GM18499 (cell line): ENCODE data around the gene MAN2A1.
"Not testable (repeated sequence)": the region's sequence is repeated elsewhere in the genome, so short reads cannot be mapped to it uniquely, and the experiment has no call there.

Experiments used
- ATAC-seq: cut with Tn5 transposase; IDR thresholded peaks from one replicate; pipeline ENCODE4 v1.9.1; 2021; ENCODE audit warnings: moderate number of reproducible peaks; ENCODE audit not compliant: insufficient read depth, unreplicated experiment

The MAN2A1 gene

GRCh38 chr5:109805472-109805871 lies 115.7 kb downstream of the MAN2A1 start:
- no peak for ATAC-seq

GRCh38 chr5:109805883-109806282 lies 116.2 kb downstream of the MAN2A1 start:
- no peak for ATAC-seq

- no peak for ATAC-seq
Measured at GRCh38 chr5:109812698-109813097, 123.0 kb downstream of the MAN2A1 start.

- ATAC-seq, result no peak
Measured at GRCh38 chr5:109816732-109817131, 127.0 kb downstream of the MAN2A1 start.

GRCh38 chr5:109819878-109820277 lies 130.2 kb downstream of the MAN2A1 start:
- no peak for ATAC-seq

- ATAC-seq, result no peak
Measured at GRCh38 chr5:109823597-109823996, 133.9 kb downstream of the MAN2A1 start.

- ATAC-seq, result no peak
Measured at GRCh38 chr5:109825450-109825849, 135.7 kb downstream of the MAN2A1 start.

GRCh38 chr5:109826426-109826825 lies 136.7 kb downstream of the MAN2A1 start:
- no peak for ATAC-seq

- no peak for ATAC-seq
Measured at GRCh38 chr5:109829331-109829730, 139.6 kb downstream of the MAN2A1 start.

GRCh38 chr5:109830955-109831502 lies 141.3 kb downstream of the MAN2A1 start:
- no peak for ATAC-seq

- ATAC-seq, result not testable (repeated sequence)
Measured at GRCh38 chr5:109832207-109833188, 142.8 kb downstream of the MAN2A1 start.

- no peak for ATAC-seq
Measured at GRCh38 chr5:109833946-109834345, 144.2 kb downstream of the MAN2A1 start.

- ATAC-seq, result no peak
Measured at GRCh38 chr5:109836280-109836679, 146.6 kb downstream of the MAN2A1 start.

GRCh38 chr5:109837231-109837861 lies 147.6 kb downstream of the MAN2A1 start:
- no peak for ATAC-seq

- no peak for ATAC-seq
Measured at GRCh38 chr5:109838157-109838556, 148.4 kb downstream of the MAN2A1 start.

- no peak for ATAC-seq
Measured at GRCh38 chr5:109844148-109844547, 154.4 kb downstream of the MAN2A1 start.

- ATAC-seq, result no peak
Measured at GRCh38 chr5:109844695-109845094, 155.0 kb downstream of the MAN2A1 start.

- ATAC-seq, result no peak
Measured at GRCh38 chr5:109848130-109848529, 158.4 kb downstream of the MAN2A1 start.

GRCh38 chr5:109849478-109850088 lies 159.9 kb downstream of the MAN2A1 start:
- no peak for ATAC-seq

- ATAC-seq, result no peak
Measured at GRCh38 chr5:109852371-109853155, 162.8 kb downstream of the MAN2A1 start.
